Suprapubic skin (tissue), 4 donors: ENCODE data around the gene ENPP1. TPM values are rescaled to one million over a fixed set of nuclear protein-coding genes. Genes with fewer than 3 reads are reported as not detected.

ENCODE experiments used
- DNase-seq, 2 donors: peaks; one replicate each; pipeline ENCODE4 v3.0.0-alpha.2; 2019; ENCODE audit warnings: low spot score in 2 of 2
- H3K27ac ChIP-seq: fragments of 200-600 bp; sonication (generic); one replicate; pipeline ENCODE4 v1.5.1; 2019
- H3K27me3 ChIP-seq: fragments of 200-600 bp; sonication (generic); one replicate; pipeline ENCODE4 v1.5.1; 2019
- H3K36me3 ChIP-seq: fragments of 200-600 bp; sonication (generic); one replicate; pipeline ENCODE4 v1.5.1; 2019
- H3K4me1 ChIP-seq: fragments of 200-600 bp; sonication (generic); one replicate; pipeline ENCODE4 v1.5.1; 2019
- H3K4me3 ChIP-seq: fragments of 200-600 bp; sonication (generic); one replicate; pipeline ENCODE4 v1.5.1; 2019; ENCODE audit warnings: mild to moderate bottlenecking
- H3K9me3 ChIP-seq: fragments of 200-600 bp; sonication (generic); one replicate; pipeline ENCODE4 v1.5.1; 2019
- EP300 ChIP-seq: sonication (generic); formaldehyde crosslinking; IDR thresholded peaks from one replicate; pipeline ENCODE4 v1.6.1; 2017; ENCODE audit warnings: antibody characterized with exemption
- POLR2A ChIP-seq, 2 donors: fragments of 450-650 bp; IDR thresholded peaks; one replicate each; pipeline ENCODE4 v1.6.1; 2017; ENCODE audit warnings: antibody characterized with exemption in 2 of 2, mild to moderate bottlenecking in 2 of 2, moderate library complexity in 2 of 2
- POLR2AphosphoS5 ChIP-seq, 3 donors: sonication (generic); formaldehyde crosslinking; IDR thresholded peaks; one replicate each; pipeline ENCODE4 v1.6.1; 2017; ENCODE audit warnings: antibody characterized with exemption in 3 of 3
- WGBS: methylation state at CpG from one replicate; pipeline ENCODE4 v1.1.5; 2018; 5-methylcytosine and 5-hydroxymethylcytosine counted together
- total RNA-seq, 4 donors: library from RNA; depleted of rRNA; stranded (reverse); fragments of >200 nt; gene quantifications; one replicate each; pipeline ENCODE4 v1.1.0, GENCODE V29; 2016
- TF ChIP-seq, protein P1 (sequence below), 2 donors: fragments of 200-600 bp in 1 of 2; fragments of 450-650 bp in 1 of 2; sonication (generic) in 1 of 2; IDR thresholded peaks; one replicate each; pipeline ENCODE4 v1.5.1; 2016 to 2019; ENCODE audit warnings: antibody characterized with exemption in 2 of 2, mild to moderate bottlenecking in 1 of 2, moderate library complexity in 1 of 2

ENPP1 gene
- total RNA-seq, 4 donors from 2014 or later, result 2.9 to 9.1 (median 4.0) TPM

DNA sequence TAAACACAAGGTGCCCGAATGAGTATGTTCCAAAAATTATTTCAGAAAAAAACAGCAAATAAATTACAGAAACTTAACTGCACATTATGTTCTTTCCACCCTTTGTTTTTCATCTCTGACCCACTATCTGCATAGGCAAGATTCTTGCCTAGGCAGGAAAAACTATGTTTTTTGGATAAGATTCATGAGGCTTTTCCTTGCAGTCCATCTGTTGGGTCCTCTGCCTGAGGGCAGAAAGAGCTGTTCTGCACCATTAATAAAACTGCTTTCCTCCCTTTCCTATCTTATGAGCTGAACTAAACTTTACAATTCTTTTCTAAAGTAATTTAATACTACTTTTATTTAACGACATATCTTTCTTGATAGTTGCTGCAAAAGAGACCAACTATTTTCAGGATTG, 21.1 kb downstream of the ENPP1 start:
- Histone ChIP-seq H3K36me3 (no peaks in the 10 kb centered on the region), H3K27ac (no peak overlapping the region), H3K4me1 (peaks cover 2% of the 10 kb centered on the region), H3K4me3 (no peak overlapping the region), H3K9me3 (no peaks in the 10 kb centered on the region), H3K27me3 (no peaks in the 10 kb centered on the region)
- WGBS, result 50% methylated on average over 2 of the region's 2 CpGs
- DNase-seq, result no peak
- no peak for TF ChIP-seq EP300
- TF ChIP-seq POLR2AphosphoS5 (IDR thresholded peaks at IDR 0.05), result no peak
- no peak for TF ChIP-seq POLR2A (IDR thresholded peaks at IDR 0.05)
- TF ChIP-seq, protein P1, sequence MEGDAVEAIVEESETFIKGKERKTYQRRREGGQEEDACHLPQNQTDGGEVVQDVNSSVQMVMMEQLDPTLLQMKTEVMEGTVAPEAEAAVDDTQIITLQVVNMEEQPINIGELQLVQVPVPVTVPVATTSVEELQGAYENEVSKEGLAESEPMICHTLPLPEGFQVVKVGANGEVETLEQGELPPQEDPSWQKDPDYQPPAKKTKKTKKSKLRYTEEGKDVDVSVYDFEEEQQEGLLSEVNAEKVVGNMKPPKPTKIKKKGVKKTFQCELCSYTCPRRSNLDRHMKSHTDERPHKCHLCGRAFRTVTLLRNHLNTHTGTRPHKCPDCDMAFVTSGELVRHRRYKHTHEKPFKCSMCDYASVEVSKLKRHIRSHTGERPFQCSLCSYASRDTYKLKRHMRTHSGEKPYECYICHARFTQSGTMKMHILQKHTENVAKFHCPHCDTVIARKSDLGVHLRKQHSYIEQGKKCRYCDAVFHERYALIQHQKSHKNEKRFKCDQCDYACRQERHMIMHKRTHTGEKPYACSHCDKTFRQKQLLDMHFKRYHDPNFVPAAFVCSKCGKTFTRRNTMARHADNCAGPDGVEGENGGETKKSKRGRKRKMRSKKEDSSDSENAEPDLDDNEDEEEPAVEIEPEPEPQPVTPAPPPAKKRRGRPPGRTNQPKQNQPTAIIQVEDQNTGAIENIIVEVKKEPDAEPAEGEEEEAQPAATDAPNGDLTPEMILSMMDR (IDR thresholded peaks at IDR 0.05), result no peak

GRCh38 chr6:131831392-131831791, 23.6 kb downstream of the ENPP1 start:
- Histone ChIP-seq H3K4me3 (no peak overlapping the region), H3K4me1 (peaks cover 2% of the 10 kb centered on the region), H3K36me3 (no peaks in the 10 kb centered on the region), H3K27ac (no peak overlapping the region), H3K27me3 (no peaks in the 10 kb centered on the region), H3K9me3 (no peaks in the 10 kb centered on the region)
- DNase-seq, result no peak
- WGBS, result 46% methylated on average over 4 of the region's 4 CpGs
- TF ChIP-seq, protein P1 (IDR thresholded peaks at IDR 0.05), result no peak
- TF ChIP-seq EP300, result no peak
- no peak for TF ChIP-seq POLR2A (IDR thresholded peaks at IDR 0.05)
- TF ChIP-seq POLR2AphosphoS5 (IDR thresholded peaks at IDR 0.05), result no peak

DNA sequence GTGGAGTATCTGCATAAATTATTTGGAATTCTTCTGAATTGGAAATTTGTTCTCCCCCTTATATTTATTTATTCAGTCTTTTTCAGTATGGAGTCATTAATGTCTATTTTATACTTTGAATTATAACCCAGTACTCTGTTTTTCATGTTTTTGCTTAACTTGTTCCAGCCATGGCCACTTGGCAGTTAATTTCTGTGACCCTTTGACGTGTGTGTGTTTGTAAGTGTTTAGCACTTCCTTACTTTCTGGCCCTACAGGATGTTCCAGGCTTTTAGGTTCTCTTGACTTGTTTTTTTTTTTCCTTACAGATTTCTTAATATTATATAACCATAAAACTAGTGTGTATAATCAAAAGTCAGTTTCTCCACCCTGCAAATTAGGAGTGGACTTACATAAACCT, 24.1 kb downstream of the ENPP1 start:
- Histone ChIP-seq H3K4me3 (no peak overlapping the region), H3K27ac (no peak overlapping the region), H3K9me3 (no peaks in the 10 kb centered on the region), H3K27me3 (no peaks in the 10 kb centered on the region), H3K36me3 (no peaks in the 10 kb centered on the region), H3K4me1 (peaks cover 2% of the 10 kb centered on the region)
- no peak for DNase-seq
- 37% methylated on average over 1 of the region's 1 CpG for WGBS
- TF ChIP-seq, protein P1 (IDR thresholded peaks at IDR 0.05), result no peak
- TF ChIP-seq POLR2AphosphoS5 (IDR thresholded peaks at IDR 0.05), result no peak
- TF ChIP-seq POLR2A (IDR thresholded peaks at IDR 0.05), result no peak
- no peak for TF ChIP-seq EP300

GRCh38 chr6:131832363-131832762, 24.5 kb downstream of the ENPP1 start:
- Histone ChIP-seq H3K27ac (no peak overlapping the region), H3K27me3 (no peaks in the 10 kb centered on the region), H3K36me3 (no peaks in the 10 kb centered on the region), H3K9me3 (no peaks in the 10 kb centered on the region), H3K4me1 (peaks cover 2% of the 10 kb centered on the region), H3K4me3 (no peak overlapping the region)
- 91% methylated on average over 1 of the region's 1 CpG for WGBS
- TF ChIP-seq POLR2AphosphoS5 (IDR thresholded peaks at IDR 0.05), result no peak
- TF ChIP-seq EP300, result no peak
- no peak for DNase-seq

GRCh38 chr6:131838051-131838450, 30.2 kb downstream of the ENPP1 start:
- 59% methylated on average over 1 of the region's 1 CpG for WGBS
- H3K9me3 ChIP-seq, result no peaks in the 10 kb centered on the region
- TF ChIP-seq POLR2A (IDR thresholded peaks at IDR 0.05), result no peak
- DNase-seq, result no peak
- no peaks in the 10 kb centered on the region for H3K36me3 ChIP-seq
- no peaks in the 10 kb centered on the region for H3K27me3 ChIP-seq
- H3K4me3 ChIP-seq, result no peak overlapping the region
- no peaks in the 10 kb centered on the region for H3K4me1 ChIP-seq
- H3K27ac ChIP-seq, result no peak overlapping the region

DNA sequence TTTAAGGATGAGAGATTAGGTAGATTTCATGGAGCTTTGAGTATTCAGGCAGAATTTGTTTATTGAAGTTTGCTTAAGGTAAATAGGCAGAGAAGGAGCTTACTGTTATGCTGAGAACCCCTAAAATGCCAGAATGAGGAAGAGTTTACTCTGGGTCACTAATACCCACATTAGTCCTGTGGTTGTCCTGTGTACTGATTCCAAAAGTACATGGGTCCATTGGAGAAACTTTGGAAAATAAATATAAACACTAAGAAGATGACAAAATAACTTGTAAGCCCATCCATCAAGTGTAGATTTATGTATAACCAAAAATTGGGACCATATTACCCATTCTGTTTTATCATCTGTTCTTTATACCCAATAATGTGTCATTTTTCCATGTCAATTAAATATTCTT, 31.6 kb downstream of the ENPP1 start:
- TF ChIP-seq POLR2AphosphoS5 (IDR thresholded peaks at IDR 0.05), result no peak
- TF ChIP-seq, protein P1 (IDR thresholded peaks at IDR 0.05), result no peak
- TF ChIP-seq EP300, result no peak
- no peak for TF ChIP-seq POLR2A (IDR thresholded peaks at IDR 0.05)
- Histone ChIP-seq H3K9me3 (no peaks in the 10 kb centered on the region), H3K27ac (no peak overlapping the region), H3K4me3 (no peak overlapping the region), H3K36me3 (no peaks in the 10 kb centered on the region), H3K27me3 (no peaks in the 10 kb centered on the region), H3K4me1 (no peaks in the 10 kb centered on the region)
- DNase-seq, result no peak
